Activated CD8-positive, alpha-beta memory T cell treated with anti-CD3 and anti-CD28 coated beads, Interleukin-2, amount 50 U/mL, for 24 hours (primary cell): ENCODE data around the gene TDRD9.
A peak's percentile ranks its signal among the peaks of the same experiment; 100 is the strongest.
"Not testable (repeated sequence)": the region's sequence is repeated elsewhere in the genome, so short reads cannot be mapped to it uniquely, and the experiment has no call there.

Experiments
- DNase-seq: peaks from one replicate; pipeline ENCODE4 v3.0.0-alpha.2; 2020; ENCODE audit errors: extremely low read depth

Gene TDRD9

DNA sequence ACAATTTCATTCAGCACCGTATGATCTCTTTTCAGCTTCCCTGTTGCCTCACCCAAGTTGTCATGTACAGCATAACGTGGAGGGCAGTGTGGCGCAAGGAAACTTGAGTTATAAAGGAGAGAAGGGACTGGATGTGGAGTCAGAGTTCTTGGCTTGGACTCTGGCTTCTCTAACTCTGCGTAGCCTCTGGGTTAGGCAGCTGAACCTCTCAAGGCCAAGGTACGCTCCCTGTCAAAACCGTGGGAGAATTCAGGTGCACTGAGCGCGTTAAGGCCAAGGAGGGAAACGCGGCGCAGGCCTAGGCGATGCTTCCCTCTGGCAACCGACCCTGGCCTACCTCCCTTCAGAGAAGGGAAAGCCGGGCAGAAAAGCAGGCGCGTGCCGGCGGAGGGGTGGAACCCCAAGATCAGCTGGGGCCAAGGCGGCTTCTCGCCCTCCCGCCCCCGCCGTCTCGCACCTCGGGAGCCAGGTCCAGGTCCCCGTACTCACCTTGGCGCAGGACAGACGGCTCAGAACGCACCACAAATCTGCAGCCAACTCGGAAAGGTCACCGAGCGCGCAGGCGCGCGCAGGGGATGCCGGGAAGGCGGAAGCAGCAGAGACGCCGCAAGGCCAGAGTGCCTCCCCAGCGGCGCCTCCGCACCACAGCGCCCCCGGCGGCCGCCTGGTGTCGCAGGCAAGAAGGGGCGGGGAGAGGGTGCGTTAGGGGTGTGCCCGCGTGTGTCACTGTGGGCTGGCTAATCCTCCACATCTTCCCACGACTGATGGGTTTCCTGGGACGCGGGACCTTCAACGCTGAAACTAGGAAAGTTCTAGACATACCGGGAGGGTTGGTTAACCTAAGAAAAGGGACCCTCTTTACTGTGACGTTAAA is 7.0 kb upstream of the TDRD9 start:
- peak; percentile 82 for DNase-seq

- not testable (repeated sequence) for DNase-seq
These were observed 6.4 kb upstream of the TDRD9 start for GRCh38 chr14:103921855-103922200.

- DNase-seq = no peak
These were observed 4.4 kb upstream of the TDRD9 start for GRCh38 chr14:103923863-103924262.

GRCh38 chr14:103925316-103925715 is 2.9 kb upstream of the TDRD9 start:
- no peak for DNase-seq

DNA sequence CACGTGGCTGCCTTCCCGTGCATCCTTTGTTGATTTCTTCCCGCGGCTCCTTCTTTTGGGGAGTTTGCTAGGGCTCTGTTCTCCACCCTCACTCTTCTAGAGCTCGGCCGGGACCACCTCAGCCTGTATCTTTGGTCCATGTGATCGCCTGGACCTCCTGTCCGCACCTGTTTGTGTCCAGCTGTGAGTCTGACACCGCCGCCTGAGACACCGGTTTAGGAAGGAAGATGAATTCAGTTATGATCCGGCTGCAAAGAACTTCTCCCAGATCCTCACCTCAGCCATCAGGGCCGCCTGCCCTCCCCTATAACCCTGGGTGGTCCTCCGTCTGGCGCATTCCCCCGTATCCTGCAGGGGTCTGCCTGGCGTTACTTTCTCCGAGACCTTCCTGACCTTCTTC is 690 bp upstream of the TDRD9 start:
- no peak for DNase-seq

DNA sequence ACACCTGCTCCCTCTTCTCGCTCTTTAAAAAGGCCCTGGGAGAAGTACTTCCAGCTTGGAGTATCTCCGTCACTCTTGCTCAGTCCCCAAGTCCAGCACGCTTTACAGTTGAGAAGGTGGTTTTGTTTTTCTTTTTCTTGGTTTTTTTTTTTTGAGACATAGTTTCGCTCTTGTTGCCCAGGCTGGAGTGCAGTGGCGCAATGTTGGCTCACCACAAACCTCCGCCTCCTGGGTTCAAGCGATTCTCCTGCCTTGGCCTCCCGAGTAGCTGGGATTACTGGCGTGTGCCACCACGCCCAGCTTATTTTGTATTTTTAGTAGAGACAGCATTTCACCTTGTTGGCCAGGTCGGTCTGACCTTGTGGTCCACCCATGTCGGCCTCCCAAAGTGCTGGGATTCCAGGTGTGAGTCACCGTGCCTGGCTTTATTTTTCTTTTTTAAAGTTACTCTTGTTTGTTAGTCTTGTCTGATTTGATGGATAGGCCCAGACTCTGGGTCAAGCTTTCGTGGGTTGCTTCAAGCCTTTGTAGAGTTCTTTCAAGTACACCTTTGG is 1.9 kb downstream of the TDRD9 start:
- no peak for DNase-seq

DNA sequence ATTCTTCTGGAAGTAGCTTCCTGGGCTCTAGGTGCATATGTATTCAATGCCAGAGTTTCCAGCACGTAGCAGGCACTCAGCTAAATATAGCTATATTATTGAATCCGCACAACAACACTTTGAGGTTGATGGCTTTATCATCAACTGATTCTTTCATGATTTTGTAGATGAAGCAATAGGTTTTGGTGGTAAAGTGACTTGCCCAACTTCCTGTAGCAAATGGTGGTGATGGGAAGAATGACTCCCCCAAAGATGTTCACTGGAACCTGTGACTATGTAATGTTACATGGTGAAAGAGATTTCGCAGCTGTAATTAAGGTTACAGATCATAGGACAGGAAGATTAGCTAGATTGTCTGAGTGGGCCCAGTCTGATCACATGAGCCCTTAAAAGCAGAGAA is 3.2 kb downstream of the TDRD9 start:
- no peak for DNase-seq

GRCh38 chr14:103932791-103933490 is 4.7 kb downstream of the TDRD9 start:
- DNase-seq = no peak

DNA sequence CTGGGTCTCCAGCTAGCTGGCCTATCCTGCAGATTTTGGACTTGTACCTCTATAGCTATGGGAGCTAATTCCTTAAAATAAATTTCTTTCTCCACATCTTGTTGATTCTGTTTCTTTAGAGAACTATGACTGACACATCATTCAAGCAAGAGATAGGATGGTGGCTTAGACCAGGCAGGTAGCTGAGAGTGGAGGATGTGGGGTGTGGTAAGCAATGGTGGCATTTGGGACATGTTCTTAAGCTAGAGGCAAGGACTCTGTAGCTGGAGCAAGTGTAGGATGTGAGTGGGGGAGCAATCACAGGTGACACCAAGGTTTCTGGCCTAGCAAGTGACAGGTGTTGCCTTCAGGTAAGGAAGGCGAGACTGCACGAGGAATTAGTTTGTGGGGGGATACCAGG is 6.8 kb downstream of the TDRD9 start:
- no peak for DNase-seq

DNA sequence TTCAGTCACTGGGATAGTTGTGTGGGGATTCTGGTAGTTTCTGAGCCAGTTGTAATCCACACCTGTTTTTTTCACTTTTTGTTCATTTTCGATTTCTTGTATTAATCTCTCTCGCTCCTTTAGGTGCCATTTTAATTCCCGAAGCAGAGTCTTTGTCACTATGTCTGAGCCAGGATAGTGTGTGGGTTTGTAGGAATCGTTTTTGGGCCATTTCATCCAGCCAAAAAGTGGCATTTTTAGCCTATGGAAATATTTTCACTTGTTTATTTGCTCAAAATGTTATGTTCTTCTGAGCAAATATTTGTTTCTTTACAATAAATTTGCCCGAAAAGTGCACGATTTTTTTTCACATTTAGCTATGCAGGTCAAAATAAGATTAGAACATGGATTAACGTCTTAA is 13.2 kb downstream of the TDRD9 start:
- DNase-seq = no peak

GRCh38 chr14:103941973-103942736 is 13.9 kb downstream of the TDRD9 start, which contains the start of gene RD3L:
TSS of gene RD3L (minus strand) at chr14:103942529. CDS start at chr14:103941695, 834 bp downstream.
- no peak for DNase-seq

GRCh38 chr14:103943673-103944072 is 15.4 kb downstream of the TDRD9 start:
- DNase-seq = no peak

GRCh38 chr14:103946975-103947374 is 18.7 kb downstream of the TDRD9 start:
- DNase-seq = no peak

DNA sequence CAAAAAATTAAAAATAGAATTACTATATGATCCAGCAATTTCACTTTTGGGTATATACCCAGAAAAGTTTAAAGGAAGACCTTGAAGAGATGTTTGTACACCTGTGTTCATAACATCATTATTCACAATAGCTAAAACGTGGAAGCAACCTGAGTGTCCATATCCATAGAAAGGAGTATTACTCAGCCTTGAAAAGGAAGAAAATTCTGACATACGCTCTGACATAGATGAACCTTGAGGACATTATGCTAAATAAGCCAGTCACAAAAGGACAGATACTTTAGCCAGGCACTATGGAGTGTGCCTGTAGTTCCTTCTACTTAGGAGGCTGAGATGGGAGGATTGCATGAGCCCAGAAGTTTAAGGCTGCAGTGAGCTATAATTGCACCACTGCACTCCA is 20.2 kb downstream of the TDRD9 start:
- no peak for DNase-seq

DNA sequence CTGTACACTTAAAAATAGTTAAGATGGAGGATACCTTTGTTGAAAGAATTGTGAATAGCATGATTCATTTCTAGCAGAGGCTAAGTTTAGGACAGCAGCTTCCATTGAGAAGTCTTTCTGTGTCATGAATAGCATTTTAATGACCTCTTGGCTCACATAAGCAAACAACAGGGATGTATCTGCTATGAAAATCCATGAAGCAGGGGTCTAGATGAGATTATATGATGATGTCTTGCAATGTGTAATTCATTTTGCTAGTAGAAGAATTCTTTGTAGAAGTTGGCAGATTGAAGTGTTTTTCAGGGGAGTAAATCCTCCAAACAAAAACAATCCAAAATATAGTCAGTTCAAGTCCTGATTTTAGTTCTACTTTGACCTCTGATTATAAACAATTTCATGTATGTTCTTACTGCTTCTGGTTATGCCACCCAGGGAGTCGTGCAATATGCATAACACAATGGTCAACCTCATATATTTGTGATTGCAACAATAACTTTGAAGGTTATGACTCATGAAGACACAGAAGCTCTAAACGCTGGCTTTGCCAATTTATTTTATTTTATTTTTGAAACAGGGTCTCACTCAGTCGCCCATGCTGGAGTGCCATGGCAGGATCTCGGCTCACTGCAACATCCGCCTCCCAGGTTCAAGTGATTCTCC is 21.0 kb downstream of the TDRD9 start:
- DNase-seq = no peak

GRCh38 chr14:103960457-103961055 is 32.3 kb downstream of the TDRD9 start:
- DNase-seq = no peak

DNA sequence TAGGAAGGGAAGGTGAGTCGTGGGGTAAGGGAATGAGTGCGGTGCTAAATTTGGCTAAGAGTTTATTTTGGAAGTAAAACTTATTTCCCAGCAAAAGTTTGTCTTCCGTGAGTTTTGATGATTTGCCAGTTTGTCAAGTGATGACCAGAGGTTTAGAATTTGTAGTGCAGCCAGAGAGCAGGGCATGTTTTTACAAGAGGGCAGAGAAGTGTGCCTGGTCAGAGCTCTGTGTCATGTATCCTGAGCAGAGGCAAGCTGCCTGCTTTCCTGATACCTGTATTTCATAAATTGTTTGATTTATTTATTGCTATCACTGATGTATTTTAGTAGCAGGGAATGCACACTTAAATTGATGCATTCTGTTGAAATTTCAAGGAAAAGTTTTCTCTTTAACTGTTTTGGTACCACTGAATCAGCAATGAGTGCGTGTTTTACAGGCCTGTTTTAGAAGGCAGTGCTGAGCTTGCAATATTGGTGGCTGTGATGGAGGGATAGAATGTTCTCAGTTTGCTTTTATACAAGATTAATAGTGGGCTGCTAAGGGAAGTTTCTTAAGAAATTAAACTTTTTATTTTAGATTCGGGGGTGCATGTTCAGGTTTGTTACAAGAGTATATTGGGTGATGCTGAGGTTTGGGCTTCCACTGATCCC is 33.8 kb downstream of the TDRD9 start:
- no peak for DNase-seq

- no peak for DNase-seq
These were observed 38.4 kb downstream of the TDRD9 start for GRCh38 chr14:103966631-103967030.

- DNase-seq = no peak
These were observed 41.7 kb downstream of the TDRD9 start for GRCh38 chr14:103969961-103970360.

- no peak for DNase-seq
These were observed 45.1 kb downstream of the TDRD9 start for GRCh38 chr14:103973354-103973753.

- no peak for DNase-seq
These were observed 46.3 kb downstream of the TDRD9 start for GRCh38 chr14:103974575-103974974.
